Progenitor cell of endocrine pancreas (in vitro differentiated cells): ENCODE data around the gene TACC2. TPM values are rescaled to one million over a fixed set of nuclear protein-coding genes. Genes with fewer than 3 reads are reported as not detected.

ENCODE experiments used
- DNase-seq: peaks from one replicate; pipeline ENCODE4 v3.0.0; 2021; ENCODE audit warnings: low spot score; ENCODE audit not compliant: unreplicated experiment
- H3K27ac Mint-ChIP-seq: 2 replicates; pipeline ENCODE4 v1.8.0; 2021; ENCODE audit warnings: mild to moderate bottlenecking, moderate library complexity, mixed read lengths
- H3K27me3 Mint-ChIP-seq: 2 replicates; pipeline ENCODE4 v1.8.0; 2021; ENCODE audit warnings: mixed read lengths
- H3K36me3 Mint-ChIP-seq: 2 replicates; pipeline ENCODE4 v1.8.0; 2022; ENCODE audit warnings: mixed read lengths; ENCODE audit not compliant: insufficient read depth
- H3K4me1 Mint-ChIP-seq: 2 replicates; pipeline ENCODE4 v1.8.0; 2021; ENCODE audit warnings: low read depth, mixed read lengths
- H3K4me3 Mint-ChIP-seq: 2 replicates; pipeline ENCODE4 v1.8.0; 2021; ENCODE audit warnings: low read depth, mild to moderate bottlenecking, moderate library complexity, mixed read lengths
- H3K9me3 Mint-ChIP-seq: 2 replicates; pipeline ENCODE4 v1.8.0; 2021; ENCODE audit warnings: low read depth, mixed read lengths
- long read RNA-seq: library from polyadenylated mRNA; unstranded; transcript quantifications from one replicate; pipeline ENCODE4 v2.0.0, GENCODE V29; 2020
- total RNA-seq: library from RNA; stranded (reverse); gene quantifications from 2 replicates; pipeline ENCODE4 v1.2.1, GENCODE V29; 2021
- TF ChIP-seq, protein P1 (sequence below): fragments of 200-600 bp; sonication (generic); IDR thresholded peaks from one replicate; pipeline ENCODE4 v1.5.0; 2021; ENCODE audit warnings: antibody characterized with exemption, mild to moderate bottlenecking; ENCODE audit not compliant: unreplicated experiment

Gene TACC2, protein sequence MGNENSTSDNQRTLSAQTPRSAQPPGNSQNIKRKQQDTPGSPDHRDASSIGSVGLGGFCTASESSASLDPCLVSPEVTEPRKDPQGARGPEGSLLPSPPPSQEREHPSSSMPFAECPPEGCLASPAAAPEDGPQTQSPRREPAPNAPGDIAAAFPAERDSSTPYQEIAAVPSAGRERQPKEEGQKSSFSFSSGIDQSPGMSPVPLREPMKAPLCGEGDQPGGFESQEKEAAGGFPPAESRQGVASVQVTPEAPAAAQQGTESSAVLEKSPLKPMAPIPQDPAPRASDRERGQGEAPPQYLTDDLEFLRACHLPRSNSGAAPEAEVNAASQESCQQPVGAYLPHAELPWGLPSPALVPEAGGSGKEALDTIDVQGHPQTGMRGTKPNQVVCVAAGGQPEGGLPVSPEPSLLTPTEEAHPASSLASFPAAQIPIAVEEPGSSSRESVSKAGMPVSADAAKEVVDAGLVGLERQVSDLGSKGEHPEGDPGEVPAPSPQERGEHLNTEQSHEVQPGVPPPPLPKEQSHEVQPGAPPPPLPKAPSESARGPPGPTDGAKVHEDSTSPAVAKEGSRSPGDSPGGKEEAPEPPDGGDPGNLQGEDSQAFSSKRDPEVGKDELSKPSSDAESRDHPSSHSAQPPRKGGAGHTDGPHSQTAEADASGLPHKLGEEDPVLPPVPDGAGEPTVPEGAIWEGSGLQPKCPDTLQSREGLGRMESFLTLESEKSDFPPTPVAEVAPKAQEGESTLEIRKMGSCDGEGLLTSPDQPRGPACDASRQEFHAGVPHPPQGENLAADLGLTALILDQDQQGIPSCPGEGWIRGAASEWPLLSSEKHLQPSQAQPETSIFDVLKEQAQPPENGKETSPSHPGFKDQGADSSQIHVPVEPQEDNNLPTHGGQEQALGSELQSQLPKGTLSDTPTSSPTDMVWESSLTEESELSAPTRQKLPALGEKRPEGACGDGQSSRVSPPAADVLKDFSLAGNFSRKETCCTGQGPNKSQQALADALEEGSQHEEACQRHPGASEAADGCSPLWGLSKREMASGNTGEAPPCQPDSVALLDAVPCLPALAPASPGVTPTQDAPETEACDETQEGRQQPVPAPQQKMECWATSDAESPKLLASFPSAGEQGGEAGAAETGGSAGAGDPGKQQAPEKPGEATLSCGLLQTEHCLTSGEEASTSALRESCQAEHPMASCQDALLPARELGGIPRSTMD (N-terminal part only)
- total RNA-seq: 58.1 and 60.4 TPM in 2 replicates
- long read RNA-seq, transcript TACC2-205 (13 exons, 3,281 nt): major isoform, 11 of 31 reads
- long read RNA-seq, partial matches to known transcripts: 12 of 31 reads
- long read RNA-seq, other reads (novel, unspliced or antisense): 8 of 31 reads

- Mint-ChIP-seq H3K4me3 (no peak within 1 kb of the TSS), H3K9me3 (peaks cover 14% of the 10 kb centered on the region), H3K36me3 (no peaks in the 10 kb centered on the region), H3K4me1 (peaks cover 3% of the 10 kb centered on the region), H3K27ac (peak within 1 kb of the TSS; percentile 9), H3K27me3 (no peaks in the 10 kb centered on the region)
- TF ChIP-seq, protein P1, sequence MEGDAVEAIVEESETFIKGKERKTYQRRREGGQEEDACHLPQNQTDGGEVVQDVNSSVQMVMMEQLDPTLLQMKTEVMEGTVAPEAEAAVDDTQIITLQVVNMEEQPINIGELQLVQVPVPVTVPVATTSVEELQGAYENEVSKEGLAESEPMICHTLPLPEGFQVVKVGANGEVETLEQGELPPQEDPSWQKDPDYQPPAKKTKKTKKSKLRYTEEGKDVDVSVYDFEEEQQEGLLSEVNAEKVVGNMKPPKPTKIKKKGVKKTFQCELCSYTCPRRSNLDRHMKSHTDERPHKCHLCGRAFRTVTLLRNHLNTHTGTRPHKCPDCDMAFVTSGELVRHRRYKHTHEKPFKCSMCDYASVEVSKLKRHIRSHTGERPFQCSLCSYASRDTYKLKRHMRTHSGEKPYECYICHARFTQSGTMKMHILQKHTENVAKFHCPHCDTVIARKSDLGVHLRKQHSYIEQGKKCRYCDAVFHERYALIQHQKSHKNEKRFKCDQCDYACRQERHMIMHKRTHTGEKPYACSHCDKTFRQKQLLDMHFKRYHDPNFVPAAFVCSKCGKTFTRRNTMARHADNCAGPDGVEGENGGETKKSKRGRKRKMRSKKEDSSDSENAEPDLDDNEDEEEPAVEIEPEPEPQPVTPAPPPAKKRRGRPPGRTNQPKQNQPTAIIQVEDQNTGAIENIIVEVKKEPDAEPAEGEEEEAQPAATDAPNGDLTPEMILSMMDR: no peak
- no peak for DNase-seq
Measured at GRCh38 chr10:121988361-121989324, at the start of gene TACC2. Gene TACC2 (plus strand): TSS chr10:121989163. CDS start chr10:122021982, 32,819 bp downstream.

GRCh38 chr10:121941532-121941931 lies 47.4 kb upstream of the TACC2 start:
- TF ChIP-seq, protein P1: no peak
- H3K27ac Mint-ChIP-seq: no peak overlapping the region
- DNase-seq: no peak
- H3K4me3 Mint-ChIP-seq: no peak overlapping the region
- no peaks in the 10 kb centered on the region for H3K27me3 Mint-ChIP-seq
- peaks cover 1% of the 10 kb centered on the region for H3K4me1 Mint-ChIP-seq
- H3K36me3 Mint-ChIP-seq: peaks cover 9% of the 10 kb centered on the region
- H3K9me3 Mint-ChIP-seq: peaks cover 11% of the 10 kb centered on the region

DNA sequence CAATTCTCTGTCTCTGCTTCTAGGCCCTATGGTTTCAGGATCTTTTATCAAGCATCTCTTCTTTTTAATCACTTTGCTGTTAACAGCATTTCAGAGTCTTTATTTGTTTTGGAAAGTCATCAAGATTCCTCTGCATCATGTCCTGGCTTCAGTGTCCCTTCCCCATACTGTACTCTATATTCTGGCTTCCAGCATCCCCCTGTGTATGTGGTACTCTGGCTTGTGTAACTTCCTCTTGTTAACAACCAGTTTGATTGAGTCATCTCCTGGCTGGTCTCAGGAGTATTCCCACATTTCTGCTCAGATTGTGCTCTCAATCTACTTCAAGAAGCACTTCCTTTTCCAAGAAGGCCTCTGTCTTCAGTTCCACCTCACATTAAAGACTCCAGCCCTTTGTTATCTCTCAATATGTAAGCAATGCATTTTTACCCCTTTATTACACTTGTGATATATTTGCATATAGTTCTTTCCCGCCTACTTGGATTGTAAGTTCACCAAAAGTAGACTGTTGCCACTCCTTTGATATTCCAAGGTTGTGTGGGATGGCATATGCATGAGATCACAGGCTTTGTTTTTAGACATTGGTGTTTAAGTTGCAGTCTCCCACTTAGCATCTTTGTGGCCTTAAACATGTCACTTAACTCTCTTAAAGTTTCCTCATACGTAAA lies 46.1 kb upstream of the TACC2 start:
- no peak for DNase-seq

More for the DNA sequence above, 46.1 kb upstream of the TACC2 start:
- Mint-ChIP-seq H3K27ac (peak overlapping the region; percentile 11), H3K36me3 (peaks cover 9% of the 10 kb centered on the region), H3K4me3 (no peak overlapping the region), H3K9me3 (peaks cover 7% of the 10 kb centered on the region), H3K4me1 (peaks cover 3% of the 10 kb centered on the region), H3K27me3 (no peaks in the 10 kb centered on the region)
- TF ChIP-seq, protein P1: no peak
